H9 (cell line): Measurements from ENCODE around the gene TBATA. TPM values are rescaled to one million over a fixed set of nuclear protein-coding genes. Genes with fewer than 3 reads are reported as not detected.

ENCODE experiments used
- DNase-seq: peaks from one replicate; pipeline ENCODE4 v3.0.0-alpha.2; 2017
- H2AFZ ChIP-seq: one replicate; pipeline ENCODE4 v1.6.1; 2013; ENCODE audit warnings: mild to moderate bottlenecking, low read length, control low read depth, moderate library complexity
- H2AK5ac ChIP-seq: 2 replicates; pipeline ENCODE4 v1.6.1; 2013; ENCODE audit warnings: low read length, control low read depth, mixed read lengths; ENCODE audit not compliant: insufficient read length
- H2BK120ac ChIP-seq: one replicate; pipeline ENCODE4 v1.6.1; 2013; ENCODE audit warnings: low read depth, mild to moderate bottlenecking, low read length, control low read depth, inconsistent platforms; ENCODE audit not compliant: poor library complexity, severe bottlenecking
- H2BK12ac ChIP-seq: 2 replicates; pipeline ENCODE4 v1.6.1; 2013; ENCODE audit warnings: low read length, control low read depth, mixed read lengths, low read depth; ENCODE audit not compliant: insufficient read length
- H2BK15ac ChIP-seq: 2 replicates; pipeline ENCODE4 v1.6.1; 2013; ENCODE audit warnings: low read depth, low read length, control low read depth
- H2BK20ac ChIP-seq: one replicate; pipeline ENCODE4 v1.6.1; 2013; ENCODE audit warnings: low read depth, mild to moderate bottlenecking, low read length, control low read depth, inconsistent platforms; ENCODE audit not compliant: poor library complexity, severe bottlenecking
- H2BK5ac ChIP-seq: 2 replicates; pipeline ENCODE4 v1.6.1; 2013; ENCODE audit warnings: low read length, control low read depth, mixed read lengths; ENCODE audit not compliant: insufficient read length
- H3K14ac ChIP-seq: 2 replicates; pipeline ENCODE4 v1.6.1; 2013; ENCODE audit warnings: low read length, control low read depth; ENCODE audit not compliant: insufficient read depth
- H3K18ac ChIP-seq: 2 replicates; pipeline ENCODE4 v1.6.1; 2013; ENCODE audit warnings: low read depth, mild to moderate bottlenecking, mixed read lengths, low read length, control low read depth; ENCODE audit not compliant: insufficient read length
- H3K23ac ChIP-seq: 2 replicates; pipeline ENCODE4 v1.6.1; 2013; ENCODE audit warnings: low read length, control low read depth, mixed read lengths, low read depth; ENCODE audit not compliant: insufficient read length
- H3K23me2 ChIP-seq: 2 replicates; pipeline ENCODE4 v1.6.1; 2013; ENCODE audit warnings: low read depth, mild to moderate bottlenecking, mixed read lengths, low read length, control low read depth; ENCODE audit not compliant: insufficient read length, poor library complexity, severe bottlenecking
- H3K27ac ChIP-seq: 2 replicates; pipeline ENCODE4 v1.5.1; 2013; ENCODE audit warnings: low read length, control low read depth, mixed read lengths, low read depth; ENCODE audit not compliant: insufficient read length
- H3K27me3 ChIP-seq: 2 replicates; pipeline ENCODE4 v1.6.1; 2013; ENCODE audit warnings: low read length, control low read depth, inconsistent platforms; ENCODE audit not compliant: insufficient read depth
- H3K4ac ChIP-seq: 2 replicates; pipeline ENCODE4 v1.6.1; 2013; ENCODE audit warnings: low read depth, mild to moderate bottlenecking, control low read depth, inconsistent platforms, low read length, moderate library complexity
- H3K4me1 ChIP-seq: 2 replicates; pipeline ENCODE4 v1.6.1; 2013; ENCODE audit warnings: low read length, control low read depth, inconsistent platforms; ENCODE audit not compliant: insufficient read depth
- H3K4me2 ChIP-seq: 2 replicates; pipeline ENCODE4 v1.6.1; 2013; ENCODE audit warnings: low read length, control low read depth, mixed read lengths; ENCODE audit not compliant: insufficient read length, insufficient read depth
- H3K56ac ChIP-seq: 2 replicates; pipeline ENCODE4 v1.6.1; 2013; ENCODE audit warnings: low read depth, mild to moderate bottlenecking, mixed read lengths, low read length, control low read depth; ENCODE audit not compliant: insufficient read length
- H3K79me1 ChIP-seq: 2 replicates; pipeline ENCODE4 v1.6.1; 2013; ENCODE audit warnings: low read depth, mild to moderate bottlenecking, moderate library complexity, low read length, control low read depth, inconsistent platforms; ENCODE audit not compliant: insufficient read depth, poor library complexity, severe bottlenecking
- H3K79me2 ChIP-seq: 2 replicates; pipeline ENCODE4 v1.6.1; 2013; ENCODE audit warnings: low read length, control low read depth, inconsistent platforms; ENCODE audit not compliant: insufficient read depth
- H3K9ac ChIP-seq: 2 replicates; pipeline ENCODE4 v1.6.1; 2013; ENCODE audit warnings: low read length, control low read depth, mixed read lengths; ENCODE audit not compliant: insufficient read length; ENCODE audit errors: extremely low read depth
- H3K9me3 ChIP-seq: one replicate; pipeline ENCODE4 v1.6.1; 2013; ENCODE audit warnings: low read depth, low read length, inconsistent platforms; ENCODE audit not compliant: control insufficient read depth
- H3T11ph ChIP-seq: one replicate; pipeline ENCODE4 v1.6.1; 2013; ENCODE audit warnings: mild to moderate bottlenecking, low read length, control low read depth, inconsistent platforms
- H4K20me1 ChIP-seq: one replicate; pipeline ENCODE4 v1.6.1; 2013; ENCODE audit not compliant: control insufficient read depth, insufficient read length, insufficient read depth
- H4K5ac ChIP-seq: 2 replicates; pipeline ENCODE4 v1.6.1; 2013; ENCODE audit warnings: low read depth, mild to moderate bottlenecking, mixed read lengths, low read length, control low read depth; ENCODE audit not compliant: insufficient read length
- H4K8ac ChIP-seq: replicated peaks from 2 replicates; pipeline ENCODE4 v1.6.1; 2013; ENCODE audit warnings: low read length, control low read depth, mixed read lengths, low read depth; ENCODE audit not compliant: insufficient read length
- H4K91ac ChIP-seq: 2 replicates; pipeline ENCODE4 v1.6.1; 2013; ENCODE audit warnings: low read depth, mild to moderate bottlenecking, moderate library complexity, mixed read lengths, low read length, control low read depth; ENCODE audit not compliant: insufficient read length
- H3K27ac Mint-ChIP-seq, 3 experiments: 2 replicates in 2 of 3; 3 replicates in 1 of 3; pipeline ENCODE4 v1.8.0; 2020 to 2021; ENCODE audit warnings: mixed read lengths in 3 of 3, mild to moderate bottlenecking in 1 of 3, moderate library complexity in 1 of 3
- H3K27me3 Mint-ChIP-seq: 2 replicates; pipeline ENCODE4 v1.8.0; 2021; ENCODE audit warnings: low read depth, mild to moderate bottlenecking, moderate library complexity, mixed read lengths
- H3K36me3 Mint-ChIP-seq, 3 experiments: 2 replicates in 2 of 3; 3 replicates in 1 of 3; pipeline ENCODE4 v1.8.0; 2020 to 2021; ENCODE audit warnings: low read depth in 3 of 3, mixed read lengths in 3 of 3; ENCODE audit not compliant: insufficient read depth in 1 of 3
- H3K4me1 Mint-ChIP-seq, 2 experiments: 2 replicates each; pipeline ENCODE4 v1.8.0; 2020; ENCODE audit warnings: mixed read lengths in 2 of 2
- H3K4me3 Mint-ChIP-seq, 2 experiments: 2 replicates in 1 of 2; 3 replicates in 1 of 2; pipeline ENCODE4 v1.8.0; 2020 to 2021; ENCODE audit warnings: mild to moderate bottlenecking in 2 of 2, mixed read lengths in 2 of 2, moderate library complexity in 1 of 2
- H3K9me3 Mint-ChIP-seq, 2 experiments: 2 replicates in 1 of 2; 3 replicates in 1 of 2; pipeline ENCODE4 v1.8.0; 2020; ENCODE audit warnings: mild to moderate bottlenecking in 2 of 2, mixed read lengths in 2 of 2, moderate library complexity in 1 of 2
- WGBS: extraction: QIAGEN DNeasy Blood & Tissue Kit; methylation state at CpG from one replicate; pipeline ENCODE4 v1.1.7; 2013; ENCODE audit warnings: missing lambda C conversion rate, low lambda C conversion rate, mixed read lengths; ENCODE audit not compliant: insufficient read length; ENCODE audit errors: extremely low coverage; 5-methylcytosine and 5-hydroxymethylcytosine counted together
- total RNA-seq: library from RNA; stranded (reverse); gene quantifications from 2 replicates; pipeline ENCODE4 v1.2.1, GENCODE V29; 2021
- TF ChIP-seq, protein P1 (sequence below): fragments of 200-600 bp; sonication (generic); conservative IDR thresholded peaks from 3 replicates; pipeline ENCODE4 v1.8.0; 2021; ENCODE audit warnings: antibody characterized with exemption, mild to moderate bottlenecking

TBATA gene
- total RNA-seq, 1 experiment from 2014 or later = not detected

DNA sequence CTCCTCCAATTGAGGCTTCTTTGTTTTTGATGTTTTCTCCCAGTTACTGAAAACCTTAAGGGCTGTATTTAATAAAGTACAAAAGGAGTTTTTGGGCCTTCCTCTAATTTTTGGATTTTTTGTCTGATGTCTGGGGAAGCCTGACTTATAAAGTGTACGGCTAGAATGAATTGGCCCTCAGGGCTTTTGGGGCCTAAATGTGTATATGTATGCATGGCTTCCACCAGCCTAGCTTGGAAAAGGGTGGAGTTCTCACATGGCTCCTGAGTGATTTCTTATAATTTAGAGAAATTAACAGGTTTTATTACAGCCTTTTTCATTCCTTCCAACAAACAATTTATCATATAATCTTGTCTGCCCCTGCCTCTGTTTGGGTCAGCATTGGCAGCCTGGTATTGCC lies 10.4 kb upstream of the TBATA start:
- Histone ChIP-seq H3K23ac (no peak overlapping the region), H3K9me3 (no peaks in the 10 kb centered on the region)

More for the DNA sequence above, 10.4 kb upstream of the TBATA start:
- no peak overlapping the region for H3K18ac ChIP-seq
- H3K23me2 ChIP-seq = no peaks in the 10 kb centered on the region
- no peak overlapping the region for H3K56ac ChIP-seq
- no peak overlapping the region for H4K91ac ChIP-seq
- H4K20me1 ChIP-seq = no peaks in the 10 kb centered on the region
- H2BK20ac ChIP-seq = no peak overlapping the region
- no peaks in the 10 kb centered on the region for H3K27me3 ChIP-seq
- H3K4me1 Mint-ChIP-seq = no peaks in the 10 kb centered on the region
- WGBS = no CpG with 5 or more reads among the region's 1 CpG
- H2BK120ac ChIP-seq = no peak overlapping the region
- H2AFZ ChIP-seq = no peak overlapping the region
- no peak overlapping the region for H3K27ac ChIP-seq
- H3K27ac Mint-ChIP-seq = no peak overlapping the region
- no peak overlapping the region for H2BK5ac ChIP-seq
- H2BK12ac ChIP-seq = no peak overlapping the region
- H2AK5ac ChIP-seq = no peak overlapping the region
- no peaks in the 10 kb centered on the region for H3K79me1 ChIP-seq
- peaks cover 4% of the 10 kb centered on the region for H3K27me3 Mint-ChIP-seq
- H4K8ac ChIP-seq = no peak overlapping the region
- H3T11ph ChIP-seq = no peak overlapping the region
- H3K36me3 Mint-ChIP-seq = no peaks in the 10 kb centered on the region
- H3K4me3 Mint-ChIP-seq = no peak overlapping the region
- H3K14ac ChIP-seq = no peak overlapping the region
- no peak overlapping the region for H3K4me2 ChIP-seq
- H3K9ac ChIP-seq = no peak overlapping the region
- no peaks in the 10 kb centered on the region for H3K79me2 ChIP-seq
- H3K4me1 ChIP-seq = no peaks in the 10 kb centered on the region
- no peak for DNase-seq
- no peaks in the 10 kb centered on the region; a peak in 2 of 5 replicates for H3K9me3 Mint-ChIP-seq
- TF ChIP-seq, protein P1, sequence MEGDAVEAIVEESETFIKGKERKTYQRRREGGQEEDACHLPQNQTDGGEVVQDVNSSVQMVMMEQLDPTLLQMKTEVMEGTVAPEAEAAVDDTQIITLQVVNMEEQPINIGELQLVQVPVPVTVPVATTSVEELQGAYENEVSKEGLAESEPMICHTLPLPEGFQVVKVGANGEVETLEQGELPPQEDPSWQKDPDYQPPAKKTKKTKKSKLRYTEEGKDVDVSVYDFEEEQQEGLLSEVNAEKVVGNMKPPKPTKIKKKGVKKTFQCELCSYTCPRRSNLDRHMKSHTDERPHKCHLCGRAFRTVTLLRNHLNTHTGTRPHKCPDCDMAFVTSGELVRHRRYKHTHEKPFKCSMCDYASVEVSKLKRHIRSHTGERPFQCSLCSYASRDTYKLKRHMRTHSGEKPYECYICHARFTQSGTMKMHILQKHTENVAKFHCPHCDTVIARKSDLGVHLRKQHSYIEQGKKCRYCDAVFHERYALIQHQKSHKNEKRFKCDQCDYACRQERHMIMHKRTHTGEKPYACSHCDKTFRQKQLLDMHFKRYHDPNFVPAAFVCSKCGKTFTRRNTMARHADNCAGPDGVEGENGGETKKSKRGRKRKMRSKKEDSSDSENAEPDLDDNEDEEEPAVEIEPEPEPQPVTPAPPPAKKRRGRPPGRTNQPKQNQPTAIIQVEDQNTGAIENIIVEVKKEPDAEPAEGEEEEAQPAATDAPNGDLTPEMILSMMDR = no peak
- no peak overlapping the region for H3K4ac ChIP-seq
- no peak overlapping the region for H2BK15ac ChIP-seq
- no peak overlapping the region for H4K5ac ChIP-seq
